Heart right ventricle (tissue), 16 donors: ENCODE measurements around the gene USP6. TPM values are rescaled to one million over a fixed set of nuclear protein-coding genes. Genes with fewer than 3 reads are reported as not detected.
A peak's percentile ranks its signal among the peaks of the same experiment; 100 is the strongest.
"Not testable (repeated sequence)": the region's sequence is repeated elsewhere in the genome, so short reads cannot be mapped to it uniquely, and the experiment has no call there.

ENCODE experiments used
- ATAC-seq, 8 donors: fragments of 200-7000 bp; cut with Tn5 transposase; one replicate each; pipeline ENCODE4 v1.9.1; 2020; ENCODE audit warnings: mild to moderate bottlenecking in 8 of 8, moderate library complexity in 8 of 8, moderate number of reproducible peaks in 1 of 8
- DNase-seq, 2 donors: peaks; one replicate each; pipeline ENCODE4 v3.0.0-alpha.2; 2020
- H3K27ac ChIP-seq, 10 donors: fragments of 200-600 bp; sonication (generic) in 2 of 10; one replicate each; pipeline versions ENCODE4 v1.5.0 to v1.8.0; 2020 to 2022; ENCODE audit warnings: mild to moderate bottlenecking in 3 of 10
- H3K27me3 ChIP-seq, 7 donors: fragments of 200-600 bp; one replicate each; pipeline ENCODE4 v1.8.0; 2021 to 2022; ENCODE audit warnings: mild to moderate bottlenecking in 2 of 7
- H3K36me3 ChIP-seq, 9 donors: fragments of 200-600 bp; sonication (generic) in 1 of 9; one replicate each; pipeline versions ENCODE4 v1.5.0 to v1.8.0; 2020 to 2022; ENCODE audit warnings: mild to moderate bottlenecking in 2 of 9
- H3K4me1 ChIP-seq, 9 donors: fragments of 200-600 bp; sonication (generic) in 1 of 9; one replicate each; pipeline versions ENCODE4 v1.5.0 to v1.8.0; 2020 to 2022; ENCODE audit warnings: mild to moderate bottlenecking in 4 of 9
- H3K4me3 ChIP-seq, 10 donors: fragments of 200-600 bp; sonication (generic) in 2 of 10; one replicate each; pipeline versions ENCODE4 v1.5.0 to v1.8.0; 2020 to 2022; ENCODE audit warnings: mild to moderate bottlenecking in 7 of 10, moderate library complexity in 2 of 10
- H3K9me3 ChIP-seq, 11 donors: fragments of 200-600 bp in 10 of 11; sonication (generic) in 2 of 11; one replicate each; pipeline versions ENCODE4 v1.5.0 to v1.8.0; 2013 to 2022; ENCODE audit warnings: mild to moderate bottlenecking in 2 of 11, control low read depth in 1 of 11, moderate library complexity in 1 of 11
- WGBS, 2 donors: extraction: QIAGEN DNeasy Blood & Tissue Kit; methylation state at CpG; one replicate each; pipeline ENCODE4 v1.1.7; 2013; ENCODE audit warnings: inconsistent platforms in 1 of 2; 5-methylcytosine and 5-hydroxymethylcytosine counted together
- intact Hi-C, 10 donors: fragments of 100-400 bp; cut with DNase I; formaldehyde crosslinking; loops; one replicate each; pipeline versions ENCODE4 v1.11.1 to v1.14.2; 2022
- polyA plus RNA-seq, 2 donors: library from polyadenylated mRNA; stranded (reverse); fragments of 200-250 nt; gene quantifications; one replicate each; pipeline ENCODE4 v1.2.3, GENCODE V29; 2013
- total RNA-seq, 10 donors: library from RNA; stranded (reverse); fragmentation: NEBNext Ultra II Directional in 3 of 10; extraction: Animal tissue kit (Norgen Biotek cat#: 25700) in 3 of 10; gene quantifications; one replicate each; pipeline versions ENCODE4 v1.2.1 to v1.2.4, GENCODE V29; 2021 to 2023
- TF ChIP-seq, protein P1 (sequence below), 9 donors: fragments of 200-600 bp; sonication (generic) in 2 of 9; IDR thresholded peaks; one replicate each; pipeline versions ENCODE4 v1.5.0 to v1.8.0; 2021 to 2022; ENCODE audit warnings: antibody characterized with exemption in 9 of 9, mild to moderate bottlenecking in 5 of 9, moderate library complexity in 1 of 9
- donor health status: Arrhythmogenic right ventricular cardiomyopathy.
- donor health status: ischemic (EF 13 %, LVEDD 7.1; RV severe dilation, severe dysfunction).
- donor health status: healthy with polysubstance abuse.
- donor health status: DM: no; HTN: yes; CAD: no.
- donor health status: DM: no; HTN: no; CAD: no.
- donor health status: ischemic (EF 25% LVEDD 6.9; RV normal size, moderate dysfunction).
- donor health status: ischemic (EF 25% LVEDD 5.7; RV mildly dilated, moderate dysfunction).
- donor health status: healthy.
- donor health status: DM: yes; HTN: yes; CAD: no.
- donor health status: Ischemic cardiomyopathy.
- donor health status: ischemic (EF 35%, LVEDD 5.7; RV mildly dilated, moderate dysfunction).
- donor health status: nonischemic (EF 11% LVEDD 7.7; RV severe dilation, severe dysfunction).
- donor health status: DM: yes; HTN: yes; CAD: no.
- donor health status: PGD.
- donor health status: ischemic (EF 29% LVEDD 5.4; RV normal size, mild dysfunction).
- donor health status: nonischemic (EF 23%, LVEDD 6.1; RV moderate dilation, normal function).

The USP6 gene
- total and polyA plus RNA-seq, 12 donors: 0.01 to 1.6 (median 0.06) TPM; not detected in 1

DNA sequence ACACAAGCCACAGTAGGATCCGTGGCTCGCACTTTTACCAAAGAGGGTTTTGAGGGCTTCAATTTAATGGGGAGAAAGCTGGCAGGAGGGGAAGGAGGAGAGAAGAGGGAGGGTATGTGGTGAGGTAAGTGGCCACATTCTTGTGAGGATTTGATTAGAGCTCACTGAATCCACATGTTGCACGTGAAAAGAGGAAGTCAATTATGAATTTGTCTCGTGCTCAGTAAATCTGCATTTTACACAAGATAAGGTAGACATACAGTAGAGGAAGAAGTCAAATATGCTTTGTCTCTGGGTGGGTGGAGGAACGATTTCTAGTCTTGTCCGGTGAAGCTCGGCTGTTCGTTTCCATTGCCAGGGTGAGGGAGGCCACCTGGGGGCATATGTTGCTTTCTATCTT is 5.0 kb upstream of the USP6 start:
- Histone ChIP-seq H3K27ac (peak overlapping the region in 3 of 10 donors; percentile 65 to 79 (median 78)), H3K36me3 (peaks cover 0 to 45% (median 7%) of the 10 kb centered on the region in 9 donors), H3K4me1 (peaks cover 0 to 23% (median 9%) of the 10 kb centered on the region in 9 donors), H3K4me3 (peak overlapping the region; percentile 58 to 97 (median 82)), H3K27me3 (peaks cover 0 to 13% (median 8%) of the 10 kb centered on the region in 7 donors), H3K9me3 (peaks cover 0 to 14% (median 0%) of the 10 kb centered on the region in 11 donors)
- ATAC-seq (no peak), DNase-seq (no peak)
- TF ChIP-seq, protein P1, sequence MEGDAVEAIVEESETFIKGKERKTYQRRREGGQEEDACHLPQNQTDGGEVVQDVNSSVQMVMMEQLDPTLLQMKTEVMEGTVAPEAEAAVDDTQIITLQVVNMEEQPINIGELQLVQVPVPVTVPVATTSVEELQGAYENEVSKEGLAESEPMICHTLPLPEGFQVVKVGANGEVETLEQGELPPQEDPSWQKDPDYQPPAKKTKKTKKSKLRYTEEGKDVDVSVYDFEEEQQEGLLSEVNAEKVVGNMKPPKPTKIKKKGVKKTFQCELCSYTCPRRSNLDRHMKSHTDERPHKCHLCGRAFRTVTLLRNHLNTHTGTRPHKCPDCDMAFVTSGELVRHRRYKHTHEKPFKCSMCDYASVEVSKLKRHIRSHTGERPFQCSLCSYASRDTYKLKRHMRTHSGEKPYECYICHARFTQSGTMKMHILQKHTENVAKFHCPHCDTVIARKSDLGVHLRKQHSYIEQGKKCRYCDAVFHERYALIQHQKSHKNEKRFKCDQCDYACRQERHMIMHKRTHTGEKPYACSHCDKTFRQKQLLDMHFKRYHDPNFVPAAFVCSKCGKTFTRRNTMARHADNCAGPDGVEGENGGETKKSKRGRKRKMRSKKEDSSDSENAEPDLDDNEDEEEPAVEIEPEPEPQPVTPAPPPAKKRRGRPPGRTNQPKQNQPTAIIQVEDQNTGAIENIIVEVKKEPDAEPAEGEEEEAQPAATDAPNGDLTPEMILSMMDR (IDR thresholded peaks at IDR 0.05): no peak
- 24 to 29% methylated on average over 8 of the region's 8 CpGs for WGBS, 2 donors
- intact Hi-C loops: loop anchor here in 3 of 10 donors (5.0 kb wide), 1 partner anchor 81 kb away; the partner anchor contains the start of gene ZNF594 (in 3 of the 3)

DNA sequence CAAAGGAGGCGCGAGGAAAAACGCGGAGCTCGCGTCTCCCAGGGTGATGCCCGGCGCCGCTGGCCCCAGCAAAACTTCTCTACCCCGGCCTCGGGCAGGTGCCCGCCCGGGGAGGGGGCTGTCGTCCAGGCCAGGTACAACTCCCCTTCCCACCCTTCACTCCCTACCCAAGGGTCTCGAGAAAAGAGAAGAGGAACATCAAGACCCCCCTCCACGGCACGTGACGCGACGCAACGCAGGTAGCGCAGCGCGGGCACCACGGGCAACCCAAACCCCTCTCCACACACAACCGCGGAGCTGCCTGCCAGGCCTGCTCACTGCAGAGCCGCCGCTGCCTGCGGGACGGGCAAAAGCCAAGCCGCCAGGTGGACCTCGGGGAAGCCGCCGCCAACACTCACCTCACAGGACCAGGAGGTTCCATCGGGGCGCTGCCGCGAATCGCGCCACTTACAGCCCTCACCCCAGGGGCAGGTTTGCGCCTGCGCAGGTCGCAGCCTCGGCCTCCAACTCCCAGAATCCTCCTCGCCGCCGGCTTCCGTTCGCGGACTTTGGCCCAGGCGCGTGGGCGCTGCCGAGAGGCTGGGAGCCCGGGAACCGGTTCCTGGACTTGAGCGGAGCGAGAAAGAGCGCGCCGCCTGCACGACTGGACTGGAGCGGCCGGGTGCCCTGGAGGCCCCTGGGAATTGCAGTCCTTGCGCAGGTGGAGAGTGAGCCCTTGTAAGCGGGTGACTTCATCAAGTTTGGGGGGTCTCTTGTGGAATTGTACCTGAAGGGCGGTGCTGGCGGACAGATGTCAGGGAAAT is 4.2 kb upstream of the USP6 start, which contains the start of gene ZNF232:
ZNF232 (minus strand) TSS at position 477 of the 803 bp plus-strand sequence; CDS start at position 421, 56 bp downstream.
- H3K9me3 ChIP-seq: peaks cover 0 to 6% (median 0%) of the 10 kb centered on the region in 11 donors
- peaks cover 0 to 21% (median 16%) of the 10 kb centered on the region in 7 donors for H3K27me3 ChIP-seq
- TF ChIP-seq, protein P1 (IDR thresholded peaks at IDR 0.05): peak in 2 of 9 donors; percentile 9 to 10
- 0% methylated on average over 68 to 69 of the region's 69 CpGs for WGBS, 2 donors
- ATAC-seq (peak; percentile 95 to 98 (median 96)), DNase-seq (peak; percentile 94 to 96)
- H3K27ac ChIP-seq: peak within 1 kb of the TSS in 9 of 10 donors; percentile 47 to 85 (median 78)
- H3K36me3 ChIP-seq: peaks cover 0 to 37% (median 0%) of the 10 kb centered on the region in 9 donors
- H3K4me1 ChIP-seq: peaks cover 0 to 25% (median 9%) of the 10 kb centered on the region in 9 donors
- intact Hi-C loops: loop anchor here in 3 of 10 donors (5.0 kb wide), 1 partner anchor 81 kb away; the partner anchor contains the start of gene ZNF594 (in 3 of the 3)
- peak within 1 kb of the TSS; percentile 58 to 97 (median 82) for H3K4me3 ChIP-seq

DNA sequence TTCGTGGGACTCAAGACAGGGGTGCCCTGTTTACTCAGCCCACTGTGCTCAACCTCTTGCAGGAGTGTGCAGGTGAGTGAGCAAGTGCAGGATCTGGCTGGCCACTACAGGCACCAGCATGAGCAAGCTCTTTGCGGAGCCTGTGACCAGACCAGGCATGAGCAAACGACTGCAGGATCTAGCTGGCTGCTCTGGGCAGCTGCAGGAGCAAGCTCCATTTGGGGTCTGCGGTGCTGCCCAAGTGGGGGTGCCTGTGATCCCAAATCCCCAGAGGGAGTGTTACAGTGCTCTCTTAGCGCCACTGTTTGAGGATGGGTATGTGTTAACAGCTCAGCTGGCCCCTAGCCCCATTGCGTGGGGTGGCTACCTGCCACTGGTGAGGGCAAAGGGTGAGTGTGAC is 2.4 kb downstream of the USP6 start:
- intact Hi-C loops: no loop called here
- TF ChIP-seq, protein P1 (IDR thresholded peaks at IDR 0.05): no peak
- Histone ChIP-seq H3K9me3 (peaks cover 0 to 8% (median 0%) of the 10 kb centered on the region in 11 donors), H3K27ac (no peak overlapping the region), H3K4me3 (no peak overlapping the region), H3K4me1 (peaks cover 0 to 17% (median 9%) of the 10 kb centered on the region in 9 donors), H3K27me3 (peaks cover 0 to 64% (median 40%) of the 10 kb centered on the region in 7 donors), H3K36me3 (peaks cover 0 to 23% (median 0%) of the 10 kb centered on the region in 9 donors)
- DNase-seq (no peak), ATAC-seq (no peak)
- 88 to 93% methylated on average over 6 of the region's 6 CpGs for WGBS, 2 donors

DNA sequence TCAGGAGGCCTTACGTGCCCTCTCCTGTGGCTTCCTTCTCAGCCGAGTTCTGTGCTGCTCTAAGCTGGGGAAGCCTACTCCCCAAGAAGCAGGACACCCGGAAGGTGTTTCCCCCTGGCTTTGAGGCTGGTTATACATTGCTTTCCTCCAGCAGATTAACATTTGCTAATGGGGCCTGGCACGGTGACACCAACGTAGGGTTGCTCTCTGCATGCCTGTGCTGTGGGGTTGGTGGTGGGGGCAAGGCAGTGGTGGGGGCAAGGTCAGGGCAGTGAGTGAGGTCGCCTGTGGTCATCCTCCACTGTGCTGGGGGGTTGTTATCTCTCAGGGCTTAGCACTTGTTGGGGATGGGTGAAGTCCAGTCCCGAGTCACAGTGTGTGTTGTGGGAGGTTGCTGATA is 4.2 kb downstream of the USP6 start:
- WGBS, 2 donors: 79 to 82% methylated on average over 7 of the region's 7 CpGs
- peaks cover 0 to 17% (median 0%) of the 10 kb centered on the region in 9 donors for H3K36me3 ChIP-seq
- intact Hi-C loops: no loop called here

DNA sequence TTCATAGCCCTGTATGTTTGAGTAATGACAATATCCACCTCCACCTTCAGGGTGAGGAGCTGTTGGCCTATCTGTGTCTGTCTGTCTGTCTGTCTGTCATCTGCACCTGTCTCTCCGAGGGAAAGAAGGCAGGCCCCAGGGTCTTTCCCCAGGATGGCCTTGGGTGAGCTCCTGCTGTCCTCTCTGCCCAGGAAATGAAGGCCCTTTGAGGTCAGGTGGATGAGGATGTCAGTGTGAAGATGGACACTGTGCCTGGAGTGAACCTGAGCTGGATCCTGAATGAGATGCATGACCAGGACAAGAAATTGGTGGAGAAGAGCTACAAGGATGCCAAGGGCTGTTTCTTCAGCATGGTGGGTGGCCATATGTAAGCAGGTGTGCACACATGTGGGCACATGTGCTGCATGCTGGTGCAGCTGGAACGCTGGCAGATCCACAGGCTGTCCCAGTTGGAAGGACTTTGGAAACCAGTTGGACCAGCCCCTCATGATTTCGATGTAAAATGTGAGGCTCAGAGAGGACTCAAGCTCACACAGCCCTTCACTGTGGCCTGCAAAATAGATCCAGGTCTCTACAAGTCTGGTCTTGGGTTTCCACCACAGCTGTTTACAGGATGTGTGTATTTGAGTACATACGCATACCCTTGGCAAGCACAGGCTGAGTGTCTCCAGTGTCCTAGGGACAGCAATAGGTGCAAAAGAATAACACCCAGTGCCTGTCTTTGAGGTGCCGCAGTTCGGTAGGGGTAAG is 4.8 kb downstream of the USP6 start:
- H3K27ac ChIP-seq: not testable (repeated sequence)

More for the DNA sequence above, 4.2 kb downstream of the USP6 start:
- TF ChIP-seq, protein P1 (IDR thresholded peaks at IDR 0.05): no peak
- no peak overlapping the region for H3K4me3 ChIP-seq
- peaks cover 0 to 73% (median 45%) of the 10 kb centered on the region in 7 donors for H3K27me3 ChIP-seq
- ATAC-seq (no peak), DNase-seq (no peak)
- H3K4me1 ChIP-seq: peaks cover 0 to 18% (median 9%) of the 10 kb centered on the region in 9 donors
- H3K27ac ChIP-seq: no peak overlapping the region
- H3K9me3 ChIP-seq: peaks cover 0 to 8% (median 0%) of the 10 kb centered on the region in 11 donors

More for the DNA sequence above, 4.8 kb downstream of the USP6 start:
- Histone ChIP-seq H3K36me3 (peaks cover 0 to 17% (median 0%) of the 10 kb centered on the region in 9 donors), H3K27me3 (peaks cover 0 to 67% (median 40%) of the 10 kb centered on the region in 7 donors), H3K4me1 (peaks cover 0 to 18% (median 9%) of the 10 kb centered on the region in 9 donors)
- 89 to 92% methylated on average over 6 of the region's 6 CpGs for WGBS, 2 donors
- intact Hi-C loops, ATAC-seq, H3K9me3 ChIP-seq, DNase-seq, H3K4me3 ChIP-seq: not testable (repeated sequence)
